Esophagus muscularis mucosa (tissue), 4 donors: ENCODE measurements around the gene GPR78. TPM values are rescaled to one million over a fixed set of nuclear protein-coding genes. Genes with fewer than 3 reads are reported as not detected.

Source experiments
- DNase-seq: peaks from one replicate; pipeline ENCODE4 v3.0.0-alpha.2; 2017; ENCODE audit errors: extremely low spot score
- H3K27ac ChIP-seq, 4 donors: fragments of 200-600 bp; sonication (generic); replicated peaks in 1 of 4; 1 replicate in 3 of 4; 2 replicates in 1 of 4; pipeline ENCODE4 v1.5.1; 2016 to 2019; ENCODE audit warnings: mild to moderate bottlenecking in 1 of 4
- H3K27me3 ChIP-seq, 4 donors: fragments of 200-600 bp; sonication (generic); one replicate each; pipeline versions ENCODE4 v1.5.1 to v1.6.0; 2016 to 2019
- H3K36me3 ChIP-seq, 4 donors: fragments of 200-600 bp; sonication (generic); one replicate each; pipeline ENCODE4 v1.5.1; 2016 to 2019
- H3K4me1 ChIP-seq, 4 donors: fragments of 200-600 bp; sonication (generic); one replicate each; pipeline ENCODE4 v1.5.1; 2016 to 2019
- H3K4me3 ChIP-seq, 4 donors: fragments of 200-600 bp; sonication (generic); 1 replicate in 2 of 4; 2 replicates in 2 of 4; pipeline ENCODE4 v1.5.1; 2016 to 2019; ENCODE audit warnings: mild to moderate bottlenecking in 4 of 4, moderate library complexity in 1 of 4
- H3K9me3 ChIP-seq, 4 donors: fragments of 200-600 bp; sonication (generic); 1 replicate in 3 of 4; 2 replicates in 1 of 4; pipeline ENCODE4 v1.5.1; 2016 to 2019
- EP300 ChIP-seq: sonication (generic); formaldehyde crosslinking; IDR thresholded peaks from one replicate; pipeline ENCODE4 v1.6.1; 2017; ENCODE audit warnings: antibody characterized with exemption
- POLR2A ChIP-seq: fragments of 450-650 bp; IDR thresholded peaks from one replicate; pipeline ENCODE4 v1.6.1; 2017; ENCODE audit warnings: antibody characterized with exemption, moderate library complexity, mild to moderate bottlenecking, low read depth
- POLR2AphosphoS5 ChIP-seq, 2 donors: sonication (generic); formaldehyde crosslinking; IDR thresholded peaks; one replicate each; pipeline ENCODE4 v1.6.1; 2017; ENCODE audit warnings: antibody characterized with exemption in 2 of 2
- WGBS: methylation state at CpG from one replicate; pipeline ENCODE4 v1.1.5; 2018; 5-methylcytosine and 5-hydroxymethylcytosine counted together
- intact Hi-C: fragments of 100-400 bp; cut with DNase I; formaldehyde crosslinking; loops from one replicate; pipeline ENCODE4 v1.15.1; 2023
- total RNA-seq, 4 donors: library from RNA; depleted of rRNA; stranded (reverse); fragments of >200 nt; gene quantifications; one replicate each; pipeline versions ENCODE4 v1.1.0 to v1.2.1, GENCODE V29; 2016
- TF ChIP-seq, protein P1 (sequence below), 3 experiments: fragments of 200-600 bp in 2 of 3; fragments of 450-650 bp in 1 of 3; sonication (generic) in 2 of 3; IDR thresholded peaks; one replicate each; pipeline ENCODE4 v1.5.1; 2017 to 2019; ENCODE audit warnings: antibody characterized with exemption in 3 of 3, mild to moderate bottlenecking in 2 of 3, moderate library complexity in 1 of 3

Gene GPR78
- total RNA-seq, 4 donors from 2014 or later: not detected

DNA sequence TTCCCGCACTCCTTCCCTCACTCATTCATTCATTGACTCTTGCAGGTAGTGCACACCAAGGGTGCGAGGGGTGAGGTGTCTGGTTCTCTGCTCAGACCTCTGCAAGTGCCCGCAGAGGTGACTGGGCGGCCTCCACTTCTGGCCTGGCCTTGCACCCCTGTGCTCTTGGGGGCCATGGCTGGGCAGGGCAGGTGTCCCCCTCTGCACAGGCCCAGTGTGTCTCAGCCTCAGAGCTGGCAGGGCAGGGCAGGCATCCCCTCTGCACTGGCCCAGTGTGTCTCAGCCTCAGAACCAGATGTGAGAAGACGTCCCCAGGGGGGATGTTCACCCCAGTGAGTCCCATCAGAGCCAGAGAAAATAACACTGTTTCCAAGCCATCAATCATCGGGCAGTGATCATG lies 29.2 kb downstream of the GPR78 start:
- Histone ChIP-seq H3K4me1 (peaks cover 5 to 12% (median 7%) of the 10 kb centered on the region in 4 donors), H3K27me3 (peaks cover 0 to 50% (median 2%) of the 10 kb centered on the region in 4 donors), H3K36me3 (no peaks in the 10 kb centered on the region), H3K4me3 (no peak overlapping the region), H3K9me3 (no peaks in the 10 kb centered on the region), H3K27ac (no peak overlapping the region)
- intact Hi-C loops: loop anchor here (10.0 kb wide), 1 partner anchor 305 kb away; no protein-coding TSS in a partner anchor
- WGBS: 87% methylated on average over 6 of the region's 6 CpGs
- TF ChIP-seq, protein P1, sequence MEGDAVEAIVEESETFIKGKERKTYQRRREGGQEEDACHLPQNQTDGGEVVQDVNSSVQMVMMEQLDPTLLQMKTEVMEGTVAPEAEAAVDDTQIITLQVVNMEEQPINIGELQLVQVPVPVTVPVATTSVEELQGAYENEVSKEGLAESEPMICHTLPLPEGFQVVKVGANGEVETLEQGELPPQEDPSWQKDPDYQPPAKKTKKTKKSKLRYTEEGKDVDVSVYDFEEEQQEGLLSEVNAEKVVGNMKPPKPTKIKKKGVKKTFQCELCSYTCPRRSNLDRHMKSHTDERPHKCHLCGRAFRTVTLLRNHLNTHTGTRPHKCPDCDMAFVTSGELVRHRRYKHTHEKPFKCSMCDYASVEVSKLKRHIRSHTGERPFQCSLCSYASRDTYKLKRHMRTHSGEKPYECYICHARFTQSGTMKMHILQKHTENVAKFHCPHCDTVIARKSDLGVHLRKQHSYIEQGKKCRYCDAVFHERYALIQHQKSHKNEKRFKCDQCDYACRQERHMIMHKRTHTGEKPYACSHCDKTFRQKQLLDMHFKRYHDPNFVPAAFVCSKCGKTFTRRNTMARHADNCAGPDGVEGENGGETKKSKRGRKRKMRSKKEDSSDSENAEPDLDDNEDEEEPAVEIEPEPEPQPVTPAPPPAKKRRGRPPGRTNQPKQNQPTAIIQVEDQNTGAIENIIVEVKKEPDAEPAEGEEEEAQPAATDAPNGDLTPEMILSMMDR (IDR thresholded peaks at IDR 0.05): no peak
- TF ChIP-seq POLR2A (no peak), POLR2AphosphoS5 (IDR thresholded peaks at IDR 0.05) (no peak)
- DNase-seq: no peak

DNA sequence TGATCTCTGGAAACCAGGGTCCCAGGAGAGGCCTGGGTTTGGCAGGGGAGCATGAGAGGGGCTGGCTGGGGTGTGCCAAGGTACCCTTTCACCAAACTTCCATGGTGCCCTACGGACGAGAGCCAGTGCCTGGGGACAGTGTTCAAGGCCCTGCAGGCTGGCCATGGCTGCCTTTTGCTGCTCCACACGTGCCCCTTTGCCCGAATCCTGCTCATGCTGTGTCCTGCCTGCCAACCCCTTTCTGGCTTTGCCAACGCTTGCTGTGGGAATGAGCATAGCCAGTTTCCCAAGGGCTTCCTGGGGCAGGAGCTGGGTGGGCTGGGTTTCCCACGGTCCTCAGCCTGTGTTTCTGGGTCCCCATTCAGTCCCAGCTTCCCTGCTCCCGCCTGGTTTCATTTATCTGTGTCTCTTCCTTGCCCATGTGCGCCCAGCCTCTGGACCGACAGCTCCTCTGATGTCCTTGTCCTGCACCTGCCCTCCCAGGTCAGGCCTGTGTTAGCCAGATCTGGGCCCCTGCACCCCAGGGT lies 29.7 kb downstream of the GPR78 start:
- no peak for DNase-seq
- Histone ChIP-seq H3K27me3 (peaks cover 0 to 50% (median 2%) of the 10 kb centered on the region in 4 donors), H3K4me3 (no peak overlapping the region), H3K9me3 (no peaks in the 10 kb centered on the region), H3K4me1 (peaks cover 5 to 12% (median 7%) of the 10 kb centered on the region in 4 donors), H3K27ac (no peak overlapping the region), H3K36me3 (no peaks in the 10 kb centered on the region)
- TF ChIP-seq EP300: no peak
- TF ChIP-seq POLR2A: no peak
- TF ChIP-seq, protein P1 (IDR thresholded peaks at IDR 0.05): no peak
- intact Hi-C loops: loop anchor here (10.0 kb wide), 1 partner anchor 305 kb away; no protein-coding TSS in a partner anchor
- WGBS: 78% methylated on average over 9 of the region's 9 CpGs

DNA sequence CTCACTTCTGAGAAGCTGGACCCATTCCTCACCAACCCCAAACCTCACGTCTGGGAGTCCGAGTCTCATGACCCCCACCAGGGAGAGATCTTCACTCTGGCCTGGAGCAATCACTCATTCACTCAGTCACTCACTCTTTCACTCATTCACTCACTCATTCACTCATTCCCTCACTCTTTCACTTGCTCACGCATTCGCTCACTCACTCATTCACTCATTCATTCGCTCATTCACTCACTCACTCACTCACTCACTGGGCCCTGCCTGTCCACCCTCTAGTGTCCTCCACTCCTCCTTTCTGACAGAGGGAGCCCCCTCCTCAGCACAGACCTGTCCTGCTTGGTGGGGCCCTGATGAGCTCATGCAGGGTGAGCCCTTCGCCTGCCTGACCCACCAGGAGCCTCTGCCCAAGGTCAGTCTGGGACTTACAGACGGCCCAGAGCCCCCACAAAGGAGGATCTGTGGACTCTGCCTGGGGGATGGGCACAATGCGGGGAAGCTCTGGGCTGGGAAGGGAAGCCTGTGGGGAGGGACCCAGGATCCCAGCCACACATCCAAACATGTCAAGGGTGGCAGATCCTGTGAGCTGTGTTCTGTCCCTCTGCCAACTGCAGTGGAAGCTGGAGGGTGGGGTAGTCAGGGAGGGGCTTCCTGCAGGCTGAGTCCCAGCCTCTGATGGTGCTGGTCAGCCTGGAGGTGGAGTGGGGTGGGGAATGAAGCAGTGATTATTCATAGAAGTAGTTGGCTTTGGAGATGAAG lies 30.8 kb downstream of the GPR78 start:
- 74% methylated on average over 8 of the region's 8 CpGs for WGBS
- peaks cover 0 to 50% (median 2%) of the 10 kb centered on the region in 4 donors for H3K27me3 ChIP-seq
- TF ChIP-seq POLR2AphosphoS5 (IDR thresholded peaks at IDR 0.05) (no peak), EP300 (no peak), POLR2A (no peak)
- TF ChIP-seq, protein P1 (IDR thresholded peaks at IDR 0.05): no peak
- no peak overlapping the region for H3K27ac ChIP-seq
- no peak for DNase-seq
- H3K9me3 ChIP-seq: no peaks in the 10 kb centered on the region
- intact Hi-C loops: no loop called here
- peaks cover 5 to 12% (median 7%) of the 10 kb centered on the region in 4 donors for H3K4me1 ChIP-seq
- no peak overlapping the region for H3K4me3 ChIP-seq
- H3K36me3 ChIP-seq: no peaks in the 10 kb centered on the region

DNA sequence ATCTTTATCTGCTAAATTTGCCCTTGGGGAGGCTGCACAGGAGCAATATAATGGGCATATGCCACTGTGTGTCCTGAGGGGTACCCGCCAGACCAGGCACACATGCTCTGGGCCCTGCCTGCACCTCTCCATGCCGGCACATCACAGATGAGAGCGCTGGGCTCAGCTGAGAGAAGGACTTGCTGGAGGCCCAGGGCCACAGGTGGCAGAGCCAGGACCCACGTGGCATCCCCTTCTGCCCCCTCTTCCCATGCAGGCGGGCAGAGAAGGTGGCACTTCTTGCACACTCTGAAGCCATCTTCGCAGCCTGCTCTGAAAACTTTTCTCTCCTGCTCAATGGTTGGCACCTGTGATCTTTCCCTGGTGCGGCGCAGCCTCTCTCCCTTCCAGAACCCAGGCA lies 32.5 kb downstream of the GPR78 start:
- TF ChIP-seq EP300 (no peak), POLR2AphosphoS5 (IDR thresholded peaks at IDR 0.05) (no peak), POLR2A (no peak)
- TF ChIP-seq, protein P1 (IDR thresholded peaks at IDR 0.05): no peak
- DNase-seq: no peak
- Histone ChIP-seq H3K27ac (no peak overlapping the region), H3K36me3 (no peaks in the 10 kb centered on the region), H3K27me3 (peaks cover 0 to 43% (median 0%) of the 10 kb centered on the region in 4 donors), H3K9me3 (no peaks in the 10 kb centered on the region), H3K4me1 (peaks cover 3 to 9% (median 4%) of the 10 kb centered on the region in 4 donors), H3K4me3 (no peak overlapping the region)
- intact Hi-C loops: no loop called here
- 90% methylated on average over 3 of the region's 8 CpGs for WGBS
